Measurements from ENCODE around the gene KATNAL1. TPM values are rescaled to one million over a fixed set of nuclear protein-coding genes. Genes with fewer than 3 reads are reported as not detected.
"Not testable (repeated sequence)": the region's sequence is repeated elsewhere in the genome, so short reads cannot be mapped to it uniquely, and the experiment has no call there.

KATNAL1 gene
- total RNA-seq, 2 experiments from 2014 or later, result 8.6 to 9.0 TPM

GRCh38 chr13:30178976-30179375 is 128.4 kb downstream of the KATNAL1 start:
- ATAC-seq, result no peak
- DNase-seq, result no peak
- ChIA-PET CTCF (interaction anchor here (1.0 to 3.0 kb wide), 2 partner anchors 47 to 97 kb away, joined by 3 to 15 read pairs; no protein-coding TSS in a partner anchor), POLR2A (interaction anchor here (1.5 kb wide), 1 partner anchor 10 kb away, joined by 3 read pairs; no protein-coding TSS in a partner anchor)
- Mint-ChIP-seq H3K36me3 (ENCODE audit: low read depth) (no peaks in the 10 kb centered on the region), H3K9me3 (no peaks in the 10 kb centered on the region), H3K4me3 (no peak overlapping the region), H3K27ac (no peak overlapping the region), H3K27me3 (no peaks in the 10 kb centered on the region), H3K4me1 (ENCODE audit: low read depth) (peaks cover 2% of the 10 kb centered on the region)
- intact Hi-C loops (cut with micrococcal nuclease), result no loop called here
- no peak for TF ChIP-seq CTCF (IDR thresholded peaks at IDR 0.05)

DNA sequence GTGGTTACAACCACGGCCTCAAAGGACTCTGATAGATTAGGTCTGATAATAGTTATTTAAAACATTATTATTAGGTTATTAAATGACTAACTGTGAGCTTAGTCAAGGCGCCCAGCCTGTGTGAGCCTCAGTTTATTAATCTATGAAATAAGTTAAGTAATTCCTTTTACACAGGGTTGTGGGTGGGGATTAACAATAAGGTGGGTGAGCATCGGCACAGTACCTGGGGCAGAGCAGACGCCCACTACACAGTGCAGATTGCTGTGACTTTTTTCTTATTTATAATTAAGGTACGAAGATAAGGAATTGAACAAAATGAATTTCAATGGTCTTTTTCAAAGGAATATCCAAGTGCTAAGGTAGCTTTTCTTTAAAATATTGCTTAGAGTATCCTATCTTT is 132.2 kb downstream of the KATNAL1 start:
- no peaks in the 10 kb centered on the region for H3K36me3 Mint-ChIP-seq (ENCODE audit: low read depth)
- peaks cover 15% of the 10 kb centered on the region for H3K4me1 Mint-ChIP-seq (ENCODE audit: low read depth)
- H3K4me3 Mint-ChIP-seq, result no peak overlapping the region
- no peak overlapping the region for H3K27ac Mint-ChIP-seq
- H3K9me3 Mint-ChIP-seq, result no peaks in the 10 kb centered on the region
- CTCF ChIA-PET, result interaction anchor here (1.1 to 5.6 kb wide), 2 partner anchors 43 to 53 kb away, joined by 3 to 27 read pairs; no protein-coding TSS in a partner anchor
- no peak for TF ChIP-seq CTCF (IDR thresholded peaks at IDR 0.05)
- ATAC-seq (no peak), DNase-seq (no peak)
- POLR2A ChIA-PET, result interaction anchor here (1.1 kb wide), 1 partner anchor 13 kb away, joined by 3 read pairs; no protein-coding TSS in a partner anchor
- intact Hi-C loops (cut with micrococcal nuclease), result no loop called here
- no peaks in the 10 kb centered on the region for H3K27me3 Mint-ChIP-seq

DNA sequence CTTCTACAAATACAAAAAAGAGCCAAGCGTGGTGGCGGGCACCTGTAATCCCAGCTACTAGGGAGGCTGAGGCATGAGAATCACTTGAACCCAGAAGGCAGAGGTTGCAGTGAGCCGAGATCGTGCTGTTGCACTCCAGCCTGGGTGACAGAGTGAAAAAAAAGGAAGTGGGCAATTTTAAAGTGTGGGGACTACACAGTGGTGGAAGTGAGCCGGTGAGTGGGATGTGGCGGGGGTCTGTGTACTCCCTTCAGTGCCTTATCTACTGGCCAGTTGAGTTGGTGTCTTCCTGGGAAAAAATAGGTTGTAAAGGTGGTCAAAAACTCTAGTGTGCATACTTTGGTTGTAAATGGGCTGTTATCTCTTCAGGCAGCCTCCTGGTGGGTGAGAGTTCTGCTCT is 133.1 kb downstream of the KATNAL1 start:
- H3K36me3 Mint-ChIP-seq (ENCODE audit: low read depth); POLR2A ChIA-PET; H3K9me3 Mint-ChIP-seq; intact Hi-C loops (cut with micrococcal nuclease); H3K4me3 Mint-ChIP-seq; DNase-seq; H3K27ac Mint-ChIP-seq; ATAC-seq; H3K27me3 Mint-ChIP-seq: not testable (repeated sequence)
- peaks cover 20% of the 10 kb centered on the region for H3K4me1 Mint-ChIP-seq (ENCODE audit: low read depth)
- CTCF ChIA-PET, result interaction anchor here (5.6 kb wide), 1 partner anchor 42 kb away, joined by 27 read pairs; no protein-coding TSS in a partner anchor

DNA sequence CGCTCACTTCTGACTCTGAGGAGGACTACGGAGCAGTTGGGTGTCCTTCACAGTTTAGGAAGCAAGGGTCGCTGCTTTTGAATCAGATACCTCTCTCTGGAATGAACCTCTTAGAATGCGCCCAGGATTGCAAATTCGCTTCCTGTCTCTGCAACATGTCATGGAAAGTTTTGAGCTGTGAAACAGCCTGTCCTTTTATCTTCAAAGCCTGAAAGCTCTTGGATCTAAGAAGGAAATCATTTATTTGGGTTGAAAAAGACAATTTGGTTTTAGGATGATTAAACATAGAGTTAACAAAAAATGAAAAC is 134.1 kb downstream of the KATNAL1 start:
- no peak overlapping the region for H3K27ac Mint-ChIP-seq
- DNase-seq (no peak), ATAC-seq (no peak)
- H3K4me1 Mint-ChIP-seq (ENCODE audit: low read depth), result peaks cover 20% of the 10 kb centered on the region
- intact Hi-C loops (cut with micrococcal nuclease), result no loop called here
- no peaks in the 10 kb centered on the region for H3K9me3 Mint-ChIP-seq
- TF ChIP-seq CTCF (IDR thresholded peaks at IDR 0.05), result no peak
- H3K36me3 Mint-ChIP-seq (ENCODE audit: low read depth), result no peaks in the 10 kb centered on the region
- H3K4me3 Mint-ChIP-seq, result no peak overlapping the region
- POLR2A ChIA-PET, result interaction anchor here (0.6 kb wide), 1 partner anchor 38 kb away, joined by 4 read pairs; no protein-coding TSS in a partner anchor
- no peaks in the 10 kb centered on the region for H3K27me3 Mint-ChIP-seq
- CTCF ChIA-PET, result interaction anchor here (0.7 to 5.6 kb wide), 2 partner anchors 28 to 41 kb away, joined by 3 to 27 read pairs; no protein-coding TSS in a partner anchor

DNA sequence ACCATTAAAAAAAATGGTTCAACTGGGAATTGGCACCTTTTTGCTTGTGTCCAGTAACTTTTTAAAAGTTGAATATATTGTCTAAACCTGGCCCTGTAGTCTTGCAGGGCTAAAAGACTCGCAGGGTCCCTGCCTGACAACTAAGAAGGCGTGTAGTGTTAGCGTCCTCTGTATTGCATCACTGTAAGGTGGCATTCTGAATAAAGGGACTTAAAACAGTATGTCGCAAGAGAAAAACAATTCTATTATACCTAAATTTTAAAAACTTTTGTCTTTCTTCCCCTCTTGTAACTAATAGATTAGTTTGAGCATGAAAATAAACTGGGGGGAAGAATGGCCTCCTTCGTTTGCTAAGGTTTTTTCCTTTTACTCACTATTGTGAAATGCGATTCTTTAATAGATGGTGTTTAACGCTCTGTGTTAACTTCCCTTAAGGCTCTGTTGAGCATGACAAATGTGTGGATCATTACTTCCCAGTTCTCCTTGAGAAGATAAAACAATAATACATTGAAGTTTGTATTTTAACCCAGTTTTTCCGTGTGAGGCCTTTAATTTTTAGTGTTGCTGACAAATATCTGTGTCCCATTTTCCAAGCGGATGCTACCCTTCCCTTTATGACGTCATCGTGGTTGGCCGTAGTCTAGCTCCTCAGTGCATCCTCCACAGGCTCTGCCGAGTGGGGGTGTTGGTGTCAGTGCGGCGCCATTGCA is 134.6 kb downstream of the KATNAL1 start:
- H3K27me3 Mint-ChIP-seq, result no peaks in the 10 kb centered on the region
- intact Hi-C loops (cut with micrococcal nuclease), result no loop called here
- ATAC-seq (no peak), DNase-seq (no peak)
- H3K4me3 Mint-ChIP-seq, result no peak overlapping the region
- TF ChIP-seq CTCF (IDR thresholded peaks at IDR 0.05), result no peak
- H3K36me3 Mint-ChIP-seq (ENCODE audit: low read depth), result no peaks in the 10 kb centered on the region
- CTCF ChIA-PET, result interaction anchor here (0.9 to 5.6 kb wide), 2 partner anchors 40 to 153 kb away, joined by 3 to 27 read pairs; no protein-coding TSS in a partner anchor
- H3K27ac Mint-ChIP-seq, result no peak overlapping the region
- POLR2A ChIA-PET, result interaction anchor here (0.6 kb wide), 1 partner anchor 38 kb away, joined by 4 read pairs; no protein-coding TSS in a partner anchor
- no peaks in the 10 kb centered on the region for H3K9me3 Mint-ChIP-seq
- H3K4me1 Mint-ChIP-seq (ENCODE audit: low read depth), result peaks cover 20% of the 10 kb centered on the region

All from activated CD8-positive, alpha-beta T cell treated with anti-CD3 and anti-CD28 coated beads for 36 hours (primary cell).